Hepatocyte (in vitro differentiated cells): ENCODE results near the gene DCST2. TPM values are rescaled to one million over a fixed set of nuclear protein-coding genes. Genes with fewer than 3 reads are reported as not detected.

Source experiments
- DNase-seq: peaks from one replicate; pipeline ENCODE4 v3.0.0-alpha.2; 2016; ENCODE audit warnings: low spot score
- H2AFZ ChIP-seq: fragments of 200-600 bp; sonication (generic); 2 replicates; pipeline ENCODE4 v1.6.0; 2016; ENCODE audit warnings: antibody characterized with exemption, mild to moderate bottlenecking
- H3K27ac ChIP-seq: fragments of 200-600 bp; sonication (generic); 2 replicates; pipeline ENCODE4 v1.5.1; 2016; ENCODE audit warnings: mild to moderate bottlenecking
- H3K27me3 ChIP-seq: fragments of 200-600 bp; sonication (generic); 2 replicates; pipeline ENCODE4 v1.6.1; 2016
- H3K36me3 ChIP-seq: fragments of 200-600 bp; sonication (generic); replicated peaks from 2 replicates; pipeline ENCODE4 v1.5.1; 2016; ENCODE audit warnings: low read depth; ENCODE audit not compliant: insufficient read depth
- H3K4me1 ChIP-seq: fragments of 200-600 bp; sonication (generic); 2 replicates; pipeline ENCODE4 v1.5.1; 2016; ENCODE audit warnings: mild to moderate bottlenecking, moderate library complexity; ENCODE audit not compliant: insufficient read depth
- H3K4me2 ChIP-seq: fragments of 200-600 bp; sonication (generic); 2 replicates; pipeline ENCODE4 v1.6.0; 2016
- H3K4me3 ChIP-seq: fragments of 200-600 bp; sonication (generic); 2 replicates; pipeline ENCODE4 v1.5.1; 2016; ENCODE audit warnings: mild to moderate bottlenecking
- H3K79me2 ChIP-seq: fragments of 200-600 bp; sonication (generic); 2 replicates; pipeline ENCODE4 v1.6.0; 2017; ENCODE audit warnings: mild to moderate bottlenecking
- H3K9me2 ChIP-seq: fragments of 200-600 bp; sonication (generic); replicated peaks from 2 replicates; pipeline ENCODE4 v1.6.0; 2017; ENCODE audit warnings: mild to moderate bottlenecking; ENCODE audit not compliant: insufficient read depth
- H3K9me3 ChIP-seq: fragments of 200-600 bp; sonication (generic); 2 replicates; pipeline ENCODE4 v1.5.1; 2016; ENCODE audit warnings: low read depth, mild to moderate bottlenecking
- H4K20me1 ChIP-seq: fragments of 200-600 bp; sonication (generic); 2 replicates; pipeline ENCODE4 v1.6.0; 2016; ENCODE audit warnings: mild to moderate bottlenecking; ENCODE audit not compliant: insufficient read depth, poor library complexity, severe bottlenecking
- CTCF ChIP-seq: fragments of 200-600 bp; sonication (generic); IDR thresholded peaks from 2 replicates; pipeline ENCODE4 v1.5.1; 2016; ENCODE audit warnings: antibody characterized with exemption, mild to moderate bottlenecking; ENCODE audit not compliant: poor library complexity
- EZH2 ChIP-seq: fragments of 200-600 bp; sonication (generic); IDR thresholded peaks from 2 replicates; pipeline ENCODE4 v1.6.1; 2016; ENCODE audit warnings: antibody characterized with exemption, mild to moderate bottlenecking, borderline replicate concordance
- EZH2phosphoT487 ChIP-seq: fragments of 200-600 bp; sonication (generic); IDR thresholded peaks from one replicate; pipeline ENCODE4 v1.6.1; 2018; ENCODE audit warnings: antibody characterized with exemption, mild to moderate bottlenecking, low read depth, moderate library complexity; ENCODE audit not compliant: unreplicated experiment, severe bottlenecking
- WGBS: methylation state at CpG from one replicate; pipeline ENCODE4 v1.1.6; 2016; ENCODE audit warnings: low lambda C conversion rate; ENCODE audit errors: missing lambda C conversion rate; 5-methylcytosine and 5-hydroxymethylcytosine counted together
- polyA plus RNA-seq: library from polyadenylated mRNA; unstranded; fragments of >200 nt; fragmentation: Nextera tagmentation; extraction: Ambion mirVana; gene quantifications from 2 replicates; pipeline ENCODE4 v1.2.1, GENCODE V29; 2016
- total RNA-seq: library from RNA; depleted of rRNA; stranded (reverse); fragments of >200 nt; gene quantifications from 2 replicates; pipeline ENCODE4 v1.2.3, GENCODE V29; 2014

The DCST2 gene
- total and polyA plus RNA-seq, 2 experiments from 2014 or later: 0.47 to 1.6 TPM

GRCh38 chr1:155072531-155073289 is 39.1 kb upstream of the DCST2 start:
- H4K20me1 ChIP-seq: no peaks in the 10 kb centered on the region
- H2AFZ ChIP-seq: no peak overlapping the region
- no peak overlapping the region for H3K4me3 ChIP-seq
- peaks cover 7% of the 10 kb centered on the region for H3K27me3 ChIP-seq
- TF ChIP-seq EZH2phosphoT487: no peak
- peak; percentile 32 for TF ChIP-seq EZH2
- no peaks in the 10 kb centered on the region for H3K36me3 ChIP-seq
- no peak for DNase-seq
- no peaks in the 10 kb centered on the region for H3K79me2 ChIP-seq
- no peak overlapping the region for H3K27ac ChIP-seq
- H3K9me3 ChIP-seq: no peaks in the 10 kb centered on the region
- H3K4me2 ChIP-seq: no peak overlapping the region
- WGBS: 48% methylated on average over 7 of the region's 7 CpGs
- H3K9me2 ChIP-seq: no peaks in the 10 kb centered on the region
- H3K4me1 ChIP-seq: peaks cover 24% of the 10 kb centered on the region

- H3K27me3 ChIP-seq: peaks cover 7% of the 10 kb centered on the region
- no peak for TF ChIP-seq EZH2phosphoT487
- TF ChIP-seq EZH2: no peak
- TF ChIP-seq CTCF: no peak
- H4K20me1 ChIP-seq: no peaks in the 10 kb centered on the region
- no peaks in the 10 kb centered on the region for H3K36me3 ChIP-seq
- no peak overlapping the region for H3K4me3 ChIP-seq
- peaks cover 1% of the 10 kb centered on the region for H3K79me2 ChIP-seq
- H3K27ac ChIP-seq: peak overlapping the region; percentile 35
- H3K9me2 ChIP-seq: no peaks in the 10 kb centered on the region
- 27% methylated on average over 14 of the region's 14 CpGs for WGBS
- DNase-seq: peak; percentile 39
- peaks cover 20% of the 10 kb centered on the region for H3K4me1 ChIP-seq
- H2AFZ ChIP-seq: no peak overlapping the region
- H3K4me2 ChIP-seq: peak overlapping the region; percentile 84
- no peaks in the 10 kb centered on the region for H3K9me3 ChIP-seq
Measured at GRCh38 chr1:155071701-155072100, 38.1 kb upstream of the DCST2 start.

- Histone ChIP-seq H3K79me2 (peaks cover 9% of the 10 kb centered on the region), H3K4me1 (peaks cover 20% of the 10 kb centered on the region), H3K9me2 (no peaks in the 10 kb centered on the region), H4K20me1 (no peaks in the 10 kb centered on the region), H2AFZ (no peak overlapping the region), H3K27ac (peak overlapping the region; percentile 41), H3K4me3 (peak overlapping the region; percentile 26), H3K9me3 (no peaks in the 10 kb centered on the region), H3K36me3 (no peaks in the 10 kb centered on the region), H3K4me2 (peak overlapping the region; percentile 84), H3K27me3 (peaks cover 7% of the 10 kb centered on the region)
- DNase-seq: peak; percentile 94
- peak; percentile 50 for TF ChIP-seq CTCF
- no peak for TF ChIP-seq EZH2phosphoT487
- WGBS: 6% methylated on average over 45 of the region's 61 CpGs
Measured at GRCh38 chr1:155070721-155071569, 37.4 kb upstream of the DCST2 start.

- peaks cover 7% of the 10 kb centered on the region for H3K27me3 ChIP-seq
- H3K27ac ChIP-seq: peak overlapping the region; percentile 41
- TF ChIP-seq EZH2 (no peak), CTCF (no peak)
- DNase-seq: peak; percentile 35
- H3K79me2 ChIP-seq: peaks cover 16% of the 10 kb centered on the region
- H3K9me3 ChIP-seq: no peaks in the 10 kb centered on the region
- no peaks in the 10 kb centered on the region for H3K9me2 ChIP-seq
- peak overlapping the region; percentile 84 for H3K4me2 ChIP-seq
- H3K4me1 ChIP-seq: peaks cover 20% of the 10 kb centered on the region
- H3K36me3 ChIP-seq: no peaks in the 10 kb centered on the region
- H4K20me1 ChIP-seq: peaks cover 1% of the 10 kb centered on the region
- no peak overlapping the region for H3K4me3 ChIP-seq
- 23% methylated on average over 23 of the region's 28 CpGs for WGBS
- H2AFZ ChIP-seq: no peak overlapping the region
Measured at GRCh38 chr1:155070158-155070621, 36.6 kb upstream of the DCST2 start.
